ENCODE data around the gene DBI. TPM values are rescaled to one million over a fixed set of nuclear protein-coding genes. Genes with fewer than 3 reads are reported as not detected.

Gene DBI
- total and polyA plus RNA-seq, 2 of the 8 experiments (the other 6 are each of a cell fraction or from before 2014, with no cell fraction given) = 180 to 212 TPM

- Histone ChIP-seq H4K8ac (ENCODE audit: extremely low read depth, insufficient read depth, low read length) (no peak overlapping the region), H3K23ac (ENCODE audit: insufficient read length) (no peak overlapping the region), H3K4me3 (ENCODE audit: extremely low read depth in 1 of 4, insufficient read depth in 2 of 4, low read depth in 3 of 4, low read length in 4 of 4) (peak overlapping the region; percentile 83 to 95 (median 86); a peak in 7 of 8 replicates), H2BK5ac (ENCODE audit: low read depth, low read length) (no peak overlapping the region), H3K4ac (replicated peaks; ENCODE audit: insufficient read length, low read depth, low read length) (no peak overlapping the region), H2AFZ (ENCODE audit: low read length) (no peak overlapping the region), H3K23me2 (ENCODE audit: low read depth, low read length) (peaks cover 16% of the 10 kb centered on the region), H2BK120ac (replicated peaks; ENCODE audit: low read depth, low read length) (no peak overlapping the region), H3K4me1 (replicated peaks in 1 of 4; ENCODE audit: control insufficient read depth in 3 of 4, insufficient read depth in 4 of 4, low read length in 3 of 4) (peaks cover 3 to 12% (median 7%) of the 10 kb centered on the region in 4 experiments; a peak in 6 of 7 replicates), H3K18ac (ENCODE audit: extremely low read depth, low read length) (no peak overlapping the region), H3K79me2 (ENCODE audit: control insufficient read depth in 1 of 2, insufficient read depth in 2 of 2, low read length in 2 of 2) (peaks cover 0 to 35% of the 10 kb centered on the region in 2 experiments; a peak in 2 of 4 replicates), H4K91ac (replicated peaks; ENCODE audit: insufficient read length, low read length) (peak overlapping the region; percentile 55), H2BK12ac (ENCODE audit: low read depth, low read length) (no peak overlapping the region), H3K14ac (ENCODE audit: insufficient read length) (no peak overlapping the region), H2BK20ac (ENCODE audit: low read length) (no peak overlapping the region), H2AK5ac (ENCODE audit: low read depth, low read length) (no peak overlapping the region), H3K56ac (replicated peaks; ENCODE audit: insufficient read length, low read depth, low read length) (no peak overlapping the region), H2BK15ac (ENCODE audit: low read length) (no peak overlapping the region), H3K36me3 (ENCODE audit: control insufficient read depth in 2 of 4, insufficient read depth in 4 of 4, low read length in 3 of 4) (peaks cover 10 to 21% (median 16%) of the 10 kb centered on the region in 4 experiments; a peak in 6 of 8 replicates), H3K4me2 (ENCODE audit: insufficient read depth in 1 of 2, low read depth in 2 of 2, low read length in 2 of 2) (peak overlapping the region; percentile 77 to 91), H4K5ac (ENCODE audit: insufficient read length, low read depth, low read length) (no peak overlapping the region), H3K79me1 (ENCODE audit: low read depth, low read length) (peaks cover 15% of the 10 kb centered on the region), H3K27me3 (replicated peaks in 1 of 4; ENCODE audit: control insufficient read depth in 3 of 4, extremely low read depth in 1 of 4, insufficient read depth in 3 of 4, low read length in 3 of 4) (no peaks in the 10 kb centered on the region), H3K9ac (replicated peaks in 1 of 4; ENCODE audit: extremely low read depth in 1 of 4, low read depth in 3 of 4, low read length in 3 of 4) (peak overlapping the region in 3 of 4 experiments; percentile 5 to 45 (median 18); a peak in 4 of 7 replicates), H3K27ac (ENCODE audit: low read depth, low read length) (no peak overlapping the region), H4K20me1 (replicated peaks in 1 of 2; ENCODE audit: control insufficient read depth in 1 of 2, insufficient read depth in 2 of 2, low read length in 2 of 2) (peaks cover 5 to 15% of the 10 kb centered on the region in 2 experiments), H3K9me3 (ENCODE audit: insufficient read depth in 2 of 2, low read depth in 1 of 2, low read length in 1 of 2) (no peaks in the 10 kb centered on the region)
- WGBS, 2 experiments (ENCODE audit: extremely low coverage in 1 of 2, insufficient coverage in 1 of 2, insufficient read length in 1 of 2, insufficient replicate concordance in 2 of 2, low coverage in 1 of 2, low lambda C conversion rate in 2 of 2, missing lambda C conversion rate in 1 of 2) = 47% methylated on average over 6 of the region's 6 CpGs; no CpG with 5 or more reads in 1 of the 2 experiments
- FAIRE-seq (no peak), DNase-seq (ENCODE audit: low read depth in 1 of 2, low spot score in 2 of 2) (no peak)
- CTCF ChIA-PET (ENCODE audit: partially characterized antibody) = interaction anchor here (0.7 to 1.2 kb wide), 2 partner anchors 14 to 167 kb away, joined by 3 to 4 read pairs; no protein-coding TSS in a partner anchor
- POLR2A ChIA-PET (ENCODE audit: partially characterized antibody) = interaction anchor here (0.6 to 6.3 kb wide), 3 partner anchors 11 to 24 kb away, joined by 3 to 35 read pairs (median 4); no protein-coding TSS in a partner anchor
- no peak for TF ChIP-seq MAFK (IDR thresholded peaks at IDR 0.05; ENCODE audit: low read depth, low read length)
- TF ChIP-seq SRF (IDR thresholded peaks at IDR 0.05; ENCODE audit: low read depth, low read length) = no peak
- no peak for TF ChIP-seq FOSL1 (IDR thresholded peaks at IDR 0.05; ENCODE audit: insufficient read depth, low read depth, low read length)
- TF ChIP-seq CREB1 (IDR thresholded peaks at IDR 0.05) = no peak
- no peak for TF ChIP-seq TCF12 (IDR thresholded peaks at IDR 0.05; ENCODE audit: low read depth, low read length)
- TF ChIP-seq KDM4A (IDR thresholded peaks at IDR 0.05; ENCODE audit: low read depth, low read length, severe bottlenecking) = no peak
- no peak for TF ChIP-seq TAF1 (IDR thresholded peaks at IDR 0.05; ENCODE audit: low read depth, low read length)
- no peak for TF ChIP-seq CBX8 (IDR thresholded peaks at IDR 0.05; ENCODE audit: borderline replicate concordance, low read depth, low read length)
- no peak for TF ChIP-seq ATF3 (IDR thresholded peaks at IDR 0.05; ENCODE audit: insufficient read depth, low read depth, low read length)
- TF ChIP-seq POLR2AphosphoS5 (IDR thresholded peaks at IDR 0.05; ENCODE audit: low read depth, low read length) = no peak
- no peak for TF ChIP-seq POU5F1 (IDR thresholded peaks at IDR 0.05; ENCODE audit: low read depth, low read length)
- TF ChIP-seq NANOG (IDR thresholded peaks at IDR 0.05; ENCODE audit: insufficient read depth, low read depth, low read length, poor library complexity, severe bottlenecking) = no peak
- no peak for TF ChIP-seq BRCA1 (IDR thresholded peaks at IDR 0.05; ENCODE audit: low read depth, low read length)
- no peak for TF ChIP-seq JUN (IDR thresholded peaks at IDR 0.05; ENCODE audit: low read depth, low read length)
Measured at GRCh38 chr2:119365436-119365835, 1.3 kb upstream of the DBI start.
